GM12872 (cell line): ENCODE data around the gene SENP1.

Experiments
- CTCF ChIP-seq: IDR thresholded peaks from 3 replicates; pipeline ENCODE4 v1.5.1; 2011; ENCODE audit warnings: low read depth, mild to moderate bottlenecking, low read length, moderate library complexity; ENCODE audit not compliant: insufficient read depth

The SENP1 gene

GRCh38 chr12:48005001-48005749, 100.7 kb downstream of the SENP1 start:
- TF ChIP-seq CTCF, result no peak

- no peak for TF ChIP-seq CTCF
Observed at GRCh38 chr12:48004053-48004941, 101.6 kb downstream of the SENP1 start, which contains the start of gene COL2A1. COL2A1 (minus strand) TSS chr12:48004476; CDS start chr12:48004321, 155 bp downstream.

- no peak for TF ChIP-seq CTCF
Observed at GRCh38 chr12:48003226-48004052, 102.4 kb downstream of the SENP1 start.

- TF ChIP-seq CTCF, result no peak
Observed at GRCh38 chr12:48002773-48003218, 103.1 kb downstream of the SENP1 start.

- no peak for TF ChIP-seq CTCF
Observed at GRCh38 chr12:48002414-48002730, 103.5 kb downstream of the SENP1 start.

- TF ChIP-seq CTCF, result no peak
Observed at GRCh38 chr12:48001505-48002413, 104.1 kb downstream of the SENP1 start.
